Coronary artery (tissue), 2 donors: Measurements from ENCODE around the gene PLEKHN1.

ENCODE experiments used
- DNase-seq: peaks from one replicate; pipeline ENCODE4 v3.0.0-alpha.2; 2017; ENCODE audit warnings: low spot score
- H3K27ac ChIP-seq, 2 donors: fragments of 200-600 bp; sonication (generic); one replicate each; pipeline ENCODE4 v1.5.1; 2016 to 2019
- H3K4me3 ChIP-seq: fragments of 200-600 bp; sonication (generic); 2 replicates; pipeline ENCODE4 v1.5.1; 2016; ENCODE audit warnings: mild to moderate bottlenecking, moderate library complexity
- TF ChIP-seq, protein P1 (sequence below): fragments of 200-600 bp; sonication (generic); IDR thresholded peaks from one replicate; pipeline ENCODE4 v1.5.1; 2019; ENCODE audit warnings: antibody characterized with exemption

PLEKHN1 gene

DNA sequence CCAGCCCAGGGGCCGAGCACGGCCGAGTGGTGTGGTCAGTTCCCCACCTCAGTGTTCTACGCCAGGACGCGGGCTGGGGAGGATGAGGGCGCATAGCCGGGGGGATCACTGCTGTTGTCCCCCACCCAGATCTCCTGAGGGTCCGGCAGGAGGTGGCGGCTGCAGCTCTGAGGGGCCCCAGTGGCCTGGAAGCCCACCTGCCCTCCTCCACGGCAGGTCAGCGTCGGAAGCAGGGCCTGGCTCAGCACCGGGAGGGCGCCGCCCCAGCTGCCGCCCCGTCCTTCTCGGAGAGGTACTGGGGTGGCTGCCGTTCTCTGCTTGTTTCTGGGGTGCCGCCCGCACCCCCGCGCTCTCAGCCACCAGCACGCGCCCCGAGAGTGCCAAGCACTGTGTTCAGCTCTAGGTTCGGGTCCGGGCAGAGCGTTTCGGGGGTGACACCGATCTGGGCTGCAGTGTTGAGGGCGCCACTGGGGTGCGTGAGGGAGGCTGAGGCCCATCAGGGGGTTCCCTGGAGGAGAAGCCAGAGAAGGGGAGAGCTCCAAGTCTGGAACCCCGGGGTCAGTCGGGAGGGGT lies 25.2 kb upstream of the PLEKHN1 start:
- Histone ChIP-seq H3K4me3 (peak overlapping the region; percentile 74), H3K27ac (peak overlapping the region in 1 of 2 donors; percentile 77)
- DNase-seq = no peak
- TF ChIP-seq, protein P1, sequence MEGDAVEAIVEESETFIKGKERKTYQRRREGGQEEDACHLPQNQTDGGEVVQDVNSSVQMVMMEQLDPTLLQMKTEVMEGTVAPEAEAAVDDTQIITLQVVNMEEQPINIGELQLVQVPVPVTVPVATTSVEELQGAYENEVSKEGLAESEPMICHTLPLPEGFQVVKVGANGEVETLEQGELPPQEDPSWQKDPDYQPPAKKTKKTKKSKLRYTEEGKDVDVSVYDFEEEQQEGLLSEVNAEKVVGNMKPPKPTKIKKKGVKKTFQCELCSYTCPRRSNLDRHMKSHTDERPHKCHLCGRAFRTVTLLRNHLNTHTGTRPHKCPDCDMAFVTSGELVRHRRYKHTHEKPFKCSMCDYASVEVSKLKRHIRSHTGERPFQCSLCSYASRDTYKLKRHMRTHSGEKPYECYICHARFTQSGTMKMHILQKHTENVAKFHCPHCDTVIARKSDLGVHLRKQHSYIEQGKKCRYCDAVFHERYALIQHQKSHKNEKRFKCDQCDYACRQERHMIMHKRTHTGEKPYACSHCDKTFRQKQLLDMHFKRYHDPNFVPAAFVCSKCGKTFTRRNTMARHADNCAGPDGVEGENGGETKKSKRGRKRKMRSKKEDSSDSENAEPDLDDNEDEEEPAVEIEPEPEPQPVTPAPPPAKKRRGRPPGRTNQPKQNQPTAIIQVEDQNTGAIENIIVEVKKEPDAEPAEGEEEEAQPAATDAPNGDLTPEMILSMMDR = no peak

DNA sequence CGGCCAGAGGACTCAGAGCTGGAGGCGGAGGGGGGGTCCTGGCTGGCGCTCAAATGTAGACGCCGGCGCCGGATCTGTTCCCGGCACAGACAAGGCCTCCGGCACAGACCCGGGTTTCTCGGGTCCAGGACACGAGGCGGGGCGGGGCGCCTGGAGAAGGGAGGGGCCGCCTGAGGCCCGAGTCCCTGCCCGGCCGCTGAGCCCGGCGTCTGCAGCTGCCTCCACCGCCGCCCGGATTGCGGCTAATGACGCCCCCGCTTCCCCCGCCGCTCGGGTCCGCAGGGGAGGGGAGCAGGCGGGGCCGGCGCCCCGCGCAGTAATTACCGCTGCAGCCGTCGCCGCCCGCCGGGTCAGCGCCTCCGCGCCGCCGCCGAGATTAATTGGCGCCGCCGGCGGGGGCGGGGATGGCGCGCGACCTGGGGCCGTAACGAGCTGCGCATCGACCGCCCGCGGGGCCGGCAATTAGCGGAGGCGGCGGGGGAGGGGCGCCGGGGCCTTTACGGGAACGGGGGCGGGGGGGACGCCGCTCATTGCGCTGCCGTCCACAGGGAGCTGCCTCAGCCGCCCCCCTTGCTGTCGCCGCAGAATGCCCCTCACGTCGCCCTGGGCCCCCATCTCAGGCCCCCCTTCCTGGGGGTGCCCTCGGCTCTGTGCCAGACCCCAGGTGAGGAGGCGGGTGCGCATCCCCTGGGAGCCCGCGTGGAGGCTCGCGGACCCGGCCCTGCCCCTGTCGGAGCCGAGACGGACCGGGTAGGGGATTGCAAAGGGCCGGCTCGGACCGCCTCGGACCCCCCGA lies 24.5 kb upstream of the PLEKHN1 start:
- Histone ChIP-seq H3K27ac (peak overlapping the region in 1 of 2 donors; percentile 77), H3K4me3 (peak overlapping the region; percentile 74)
- DNase-seq = peak; percentile 86
- TF ChIP-seq, protein P1 = no peak

DNA sequence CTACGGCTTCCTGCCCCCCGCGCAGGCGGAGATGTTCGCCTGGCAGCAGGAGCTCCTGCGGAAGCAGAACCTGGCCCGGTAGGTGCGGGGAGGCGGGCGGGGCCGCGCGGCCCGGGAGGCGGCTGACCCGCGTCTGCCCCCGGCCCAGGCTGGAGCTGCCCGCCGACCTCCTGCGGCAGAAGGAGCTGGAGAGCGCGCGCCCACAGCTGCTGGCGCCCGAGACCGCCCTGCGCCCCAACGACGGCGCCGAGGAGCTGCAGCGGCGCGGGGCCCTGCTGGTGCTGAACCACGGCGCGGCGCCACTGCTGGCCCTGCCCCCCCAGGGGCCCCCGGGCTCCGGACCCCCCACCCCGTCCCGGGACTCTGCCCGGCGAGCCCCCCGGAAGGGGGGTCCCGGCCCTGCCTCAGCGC lies 23.9 kb upstream of the PLEKHN1 start:
- Histone ChIP-seq H3K4me3 (peak overlapping the region; percentile 74), H3K27ac (peak overlapping the region in 1 of 2 donors; percentile 77)
- TF ChIP-seq, protein P1 = no peak

DNA sequence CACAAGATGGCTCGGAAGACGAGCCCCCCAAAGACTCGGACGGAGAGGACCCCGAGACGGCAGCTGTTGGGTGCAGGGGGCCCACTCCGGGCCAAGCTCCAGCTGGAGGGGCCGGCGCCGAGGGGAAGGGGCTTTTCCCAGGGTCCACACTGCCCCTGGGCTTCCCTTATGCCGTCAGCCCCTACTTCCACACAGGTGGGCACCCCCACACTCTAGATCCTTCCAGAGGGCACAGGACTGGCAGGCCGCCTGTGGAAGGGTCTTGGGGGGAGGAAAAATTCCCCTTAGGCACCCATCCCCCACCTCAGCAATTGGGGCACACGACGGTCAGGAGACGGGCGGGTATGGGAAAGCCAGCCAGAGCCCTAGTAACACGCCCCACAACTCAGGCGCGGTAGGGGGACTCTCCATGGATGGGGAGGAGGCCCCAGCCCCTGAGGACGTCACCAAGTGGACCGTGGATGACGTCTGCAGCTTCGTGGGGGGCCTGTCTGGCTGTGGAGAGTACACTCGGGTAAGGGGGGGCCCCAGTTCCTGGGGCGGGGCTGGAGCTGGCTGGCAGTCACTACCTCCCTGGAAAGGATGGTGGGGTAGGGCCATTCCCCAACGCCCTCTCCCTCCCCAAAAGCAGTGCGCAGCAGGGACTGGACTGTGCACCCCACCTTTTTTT lies 23.3 kb upstream of the PLEKHN1 start:
- Histone ChIP-seq H3K4me3 (peak overlapping the region; percentile 74), H3K27ac (peak overlapping the region in 1 of 2 donors; percentile 77)
- DNase-seq = no peak
- TF ChIP-seq, protein P1 = no peak

More for the DNA sequence above, 23.9 kb upstream of the PLEKHN1 start:
- DNase-seq = no peak

DNA sequence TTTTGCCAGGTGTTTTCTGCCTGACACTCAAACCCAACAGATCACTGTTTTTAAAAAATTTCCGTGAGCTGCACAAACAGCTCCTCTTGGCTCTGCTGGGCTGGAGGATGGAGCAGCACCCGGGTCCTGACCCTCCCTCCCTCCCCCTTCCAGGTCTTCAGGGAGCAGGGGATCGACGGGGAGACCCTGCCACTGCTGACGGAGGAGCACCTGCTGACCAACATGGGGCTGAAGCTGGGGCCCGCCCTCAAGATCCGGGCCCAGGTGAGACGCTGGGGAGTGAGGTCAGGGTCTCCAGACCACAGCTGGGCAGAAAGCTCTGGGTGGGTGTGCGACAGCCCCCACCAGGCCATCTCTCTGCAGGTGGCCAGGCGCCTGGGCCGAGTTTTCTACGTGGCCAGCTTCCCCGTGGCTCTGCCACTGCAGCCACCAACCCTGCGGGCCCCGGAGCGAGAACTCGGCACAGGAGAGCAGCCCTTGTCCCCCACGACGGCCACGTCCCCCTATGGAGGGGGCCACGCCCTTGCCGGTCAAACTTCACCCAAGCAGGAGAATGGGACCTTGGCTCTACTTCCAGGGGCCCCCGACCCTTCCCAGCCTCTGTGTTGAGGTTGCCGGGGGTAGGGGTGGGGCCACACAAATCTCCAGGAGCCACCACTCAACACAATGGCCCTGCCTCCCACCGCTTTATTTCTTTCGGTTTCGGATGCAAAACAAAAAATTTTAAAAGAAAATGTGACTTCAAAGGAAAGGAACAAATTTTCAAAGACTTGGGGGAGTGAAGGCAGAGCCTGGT lies 22.5 kb upstream of the PLEKHN1 start:
- peak overlapping the region in 1 of 2 donors; percentile 65 for H3K27ac ChIP-seq
- TF ChIP-seq, protein P1 = no peak
- DNase-seq = no peak
- no peak overlapping the region for H3K4me3 ChIP-seq

DNA sequence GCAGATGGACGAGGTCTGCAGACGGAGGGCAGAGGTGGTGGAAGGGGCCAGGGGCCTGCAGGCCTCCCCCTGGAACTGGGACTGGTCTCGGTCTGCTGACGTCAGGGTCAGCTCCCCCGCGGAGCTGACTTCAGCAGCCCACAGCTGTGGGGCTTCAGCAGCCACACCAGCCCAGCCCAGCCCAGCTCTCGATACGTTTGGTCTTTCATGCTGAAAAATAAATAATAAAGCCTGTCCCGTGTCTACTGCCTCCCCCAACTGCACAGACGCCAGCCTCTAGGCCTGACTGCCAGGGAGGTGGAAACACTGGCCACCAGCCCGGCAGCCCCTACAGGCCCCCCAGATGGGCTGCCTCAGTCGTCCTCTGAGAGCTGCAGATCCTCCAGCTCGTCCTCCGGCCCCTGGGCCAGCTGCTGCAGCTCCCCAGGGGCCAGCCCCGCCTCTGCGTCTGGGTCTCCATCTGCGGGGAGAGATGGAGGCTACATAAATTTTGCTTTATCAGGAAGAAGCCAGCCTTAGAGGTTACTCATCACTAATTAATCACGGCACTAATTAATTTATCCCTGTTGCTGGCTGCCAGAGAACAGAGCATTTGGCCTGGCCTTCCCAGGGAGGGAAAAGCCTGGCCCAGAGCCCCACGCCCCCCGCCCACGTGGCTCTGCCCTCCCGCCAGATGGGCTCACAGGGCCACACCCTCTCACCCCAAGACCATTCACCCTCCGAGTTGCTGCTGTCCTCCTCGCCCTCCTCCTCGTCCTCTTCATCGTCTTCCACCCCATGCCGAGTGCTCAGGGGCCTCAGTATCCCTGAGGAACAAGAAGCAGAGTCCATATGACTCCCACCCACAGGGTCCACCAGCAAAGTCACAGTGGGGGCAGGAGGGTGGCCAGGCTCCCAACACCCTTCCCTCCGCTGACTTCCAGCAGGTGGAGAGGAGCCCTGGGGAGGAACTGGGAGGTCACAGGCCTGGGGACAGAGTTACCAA lies 21.6 kb upstream of the PLEKHN1 start:
- H3K4me3 ChIP-seq = no peak overlapping the region
- TF ChIP-seq, protein P1 = no peak
- DNase-seq = no peak
- peak overlapping the region in 1 of 2 donors; percentile 65 for H3K27ac ChIP-seq
